Panc1 (cell line): ENCODE data around the gene HOMER2.

Source experiments
- POLR2AphosphoS5 ChIP-seq: IDR thresholded peaks from 2 replicates; pipeline ENCODE4 v1.6.1; 2012; ENCODE audit warnings: mild to moderate bottlenecking, low read depth, low read length, moderate library complexity
- REST ChIP-seq, 2 experiments: IDR thresholded peaks; 2 replicates each; pipeline ENCODE4 v1.6.1; 2011 to 2012; ENCODE audit warnings: low read depth in 2 of 2, control low read depth in 1 of 2, low read length in 1 of 2, mild to moderate bottlenecking in 1 of 2, moderate library complexity in 1 of 2; ENCODE audit not compliant: insufficient read depth in 1 of 2
- TF ChIP-seq, protein P1 (sequence below): fragments of 450-650 bp; IDR thresholded peaks from 2 replicates; pipeline ENCODE4 v1.5.1; 2017; ENCODE audit warnings: mild to moderate bottlenecking

DNA sequence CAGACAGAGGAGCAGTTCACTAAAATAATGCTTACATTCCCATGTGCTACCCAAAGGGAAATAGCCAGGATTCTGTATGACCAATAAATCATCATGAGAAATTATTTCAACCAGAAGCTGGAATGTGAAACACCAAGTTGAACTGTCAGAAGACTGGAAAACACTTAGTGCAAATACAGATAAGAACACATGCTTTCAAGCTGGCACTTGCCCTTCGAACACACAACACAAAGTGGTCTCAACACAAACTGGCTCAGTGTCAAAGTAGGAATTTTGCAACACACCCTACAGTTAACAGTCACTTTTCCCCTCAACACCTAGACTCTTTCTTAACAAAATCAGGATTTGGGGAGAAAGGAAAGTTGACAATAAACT, 148.0 kb downstream of the HOMER2 start:
- TF ChIP-seq, protein P1, sequence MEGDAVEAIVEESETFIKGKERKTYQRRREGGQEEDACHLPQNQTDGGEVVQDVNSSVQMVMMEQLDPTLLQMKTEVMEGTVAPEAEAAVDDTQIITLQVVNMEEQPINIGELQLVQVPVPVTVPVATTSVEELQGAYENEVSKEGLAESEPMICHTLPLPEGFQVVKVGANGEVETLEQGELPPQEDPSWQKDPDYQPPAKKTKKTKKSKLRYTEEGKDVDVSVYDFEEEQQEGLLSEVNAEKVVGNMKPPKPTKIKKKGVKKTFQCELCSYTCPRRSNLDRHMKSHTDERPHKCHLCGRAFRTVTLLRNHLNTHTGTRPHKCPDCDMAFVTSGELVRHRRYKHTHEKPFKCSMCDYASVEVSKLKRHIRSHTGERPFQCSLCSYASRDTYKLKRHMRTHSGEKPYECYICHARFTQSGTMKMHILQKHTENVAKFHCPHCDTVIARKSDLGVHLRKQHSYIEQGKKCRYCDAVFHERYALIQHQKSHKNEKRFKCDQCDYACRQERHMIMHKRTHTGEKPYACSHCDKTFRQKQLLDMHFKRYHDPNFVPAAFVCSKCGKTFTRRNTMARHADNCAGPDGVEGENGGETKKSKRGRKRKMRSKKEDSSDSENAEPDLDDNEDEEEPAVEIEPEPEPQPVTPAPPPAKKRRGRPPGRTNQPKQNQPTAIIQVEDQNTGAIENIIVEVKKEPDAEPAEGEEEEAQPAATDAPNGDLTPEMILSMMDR, result no peak
- TF ChIP-seq POLR2AphosphoS5 (no peak), REST (IDR thresholded peaks at IDR 0.05; ENCODE audit: insufficient read depth in 1 of 2, low read depth in 2 of 2, low read length in 1 of 2) (no peak)
